ENCODE results near the gene TMEM106A.

GRCh38 chr17:43199633-43200032 is 12.0 kb upstream of the TMEM106A start:
- TF ChIP-seq, protein P1, sequence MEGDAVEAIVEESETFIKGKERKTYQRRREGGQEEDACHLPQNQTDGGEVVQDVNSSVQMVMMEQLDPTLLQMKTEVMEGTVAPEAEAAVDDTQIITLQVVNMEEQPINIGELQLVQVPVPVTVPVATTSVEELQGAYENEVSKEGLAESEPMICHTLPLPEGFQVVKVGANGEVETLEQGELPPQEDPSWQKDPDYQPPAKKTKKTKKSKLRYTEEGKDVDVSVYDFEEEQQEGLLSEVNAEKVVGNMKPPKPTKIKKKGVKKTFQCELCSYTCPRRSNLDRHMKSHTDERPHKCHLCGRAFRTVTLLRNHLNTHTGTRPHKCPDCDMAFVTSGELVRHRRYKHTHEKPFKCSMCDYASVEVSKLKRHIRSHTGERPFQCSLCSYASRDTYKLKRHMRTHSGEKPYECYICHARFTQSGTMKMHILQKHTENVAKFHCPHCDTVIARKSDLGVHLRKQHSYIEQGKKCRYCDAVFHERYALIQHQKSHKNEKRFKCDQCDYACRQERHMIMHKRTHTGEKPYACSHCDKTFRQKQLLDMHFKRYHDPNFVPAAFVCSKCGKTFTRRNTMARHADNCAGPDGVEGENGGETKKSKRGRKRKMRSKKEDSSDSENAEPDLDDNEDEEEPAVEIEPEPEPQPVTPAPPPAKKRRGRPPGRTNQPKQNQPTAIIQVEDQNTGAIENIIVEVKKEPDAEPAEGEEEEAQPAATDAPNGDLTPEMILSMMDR (conservative IDR thresholded peaks at IDR 0.05; ENCODE audit: low read depth, low read length): no peak
- TF ChIP-seq EZH2 (IDR thresholded peaks at IDR 0.05; ENCODE audit: borderline replicate concordance, low read depth, low read length, poor library complexity, severe bottlenecking): no peak
